H9 (cell line): ENCODE measurements around the gene MAP4K1. TPM values are rescaled to one million over a fixed set of nuclear protein-coding genes. Genes with fewer than 3 reads are reported as not detected.

Experiments used
- DNase-seq: peaks from one replicate; pipeline ENCODE4 v3.0.0-alpha.2; 2017
- H2AFZ ChIP-seq: one replicate; pipeline ENCODE4 v1.6.1; 2013; ENCODE audit warnings: mild to moderate bottlenecking, low read length, control low read depth, moderate library complexity
- H2AK5ac ChIP-seq: 2 replicates; pipeline ENCODE4 v1.6.1; 2013; ENCODE audit warnings: low read length, control low read depth, mixed read lengths; ENCODE audit not compliant: insufficient read length
- H2BK120ac ChIP-seq: one replicate; pipeline ENCODE4 v1.6.1; 2013; ENCODE audit warnings: low read depth, mild to moderate bottlenecking, low read length, control low read depth, inconsistent platforms; ENCODE audit not compliant: poor library complexity, severe bottlenecking
- H2BK12ac ChIP-seq: 2 replicates; pipeline ENCODE4 v1.6.1; 2013; ENCODE audit warnings: low read length, control low read depth, mixed read lengths, low read depth; ENCODE audit not compliant: insufficient read length
- H2BK15ac ChIP-seq: 2 replicates; pipeline ENCODE4 v1.6.1; 2013; ENCODE audit warnings: low read depth, low read length, control low read depth
- H2BK20ac ChIP-seq: one replicate; pipeline ENCODE4 v1.6.1; 2013; ENCODE audit warnings: low read depth, mild to moderate bottlenecking, low read length, control low read depth, inconsistent platforms; ENCODE audit not compliant: poor library complexity, severe bottlenecking
- H2BK5ac ChIP-seq: 2 replicates; pipeline ENCODE4 v1.6.1; 2013; ENCODE audit warnings: low read length, control low read depth, mixed read lengths; ENCODE audit not compliant: insufficient read length
- H3K14ac ChIP-seq: 2 replicates; pipeline ENCODE4 v1.6.1; 2013; ENCODE audit warnings: low read length, control low read depth; ENCODE audit not compliant: insufficient read depth
- H3K18ac ChIP-seq: 2 replicates; pipeline ENCODE4 v1.6.1; 2013; ENCODE audit warnings: low read depth, mild to moderate bottlenecking, mixed read lengths, low read length, control low read depth; ENCODE audit not compliant: insufficient read length
- H3K23ac ChIP-seq: 2 replicates; pipeline ENCODE4 v1.6.1; 2013; ENCODE audit warnings: low read length, control low read depth, mixed read lengths, low read depth; ENCODE audit not compliant: insufficient read length
- H3K23me2 ChIP-seq: 2 replicates; pipeline ENCODE4 v1.6.1; 2013; ENCODE audit warnings: low read depth, mild to moderate bottlenecking, mixed read lengths, low read length, control low read depth; ENCODE audit not compliant: insufficient read length, poor library complexity, severe bottlenecking
- H3K27ac ChIP-seq: 2 replicates; pipeline ENCODE4 v1.5.1; 2013; ENCODE audit warnings: low read length, control low read depth, mixed read lengths, low read depth; ENCODE audit not compliant: insufficient read length
- H3K27me3 ChIP-seq: 2 replicates; pipeline ENCODE4 v1.6.1; 2013; ENCODE audit warnings: low read length, control low read depth, inconsistent platforms; ENCODE audit not compliant: insufficient read depth
- H3K4ac ChIP-seq: 2 replicates; pipeline ENCODE4 v1.6.1; 2013; ENCODE audit warnings: low read depth, mild to moderate bottlenecking, control low read depth, inconsistent platforms, low read length, moderate library complexity
- H3K4me1 ChIP-seq: 2 replicates; pipeline ENCODE4 v1.6.1; 2013; ENCODE audit warnings: low read length, control low read depth, inconsistent platforms; ENCODE audit not compliant: insufficient read depth
- H3K4me2 ChIP-seq: 2 replicates; pipeline ENCODE4 v1.6.1; 2013; ENCODE audit warnings: low read length, control low read depth, mixed read lengths; ENCODE audit not compliant: insufficient read length, insufficient read depth
- H3K56ac ChIP-seq: 2 replicates; pipeline ENCODE4 v1.6.1; 2013; ENCODE audit warnings: low read depth, mild to moderate bottlenecking, mixed read lengths, low read length, control low read depth; ENCODE audit not compliant: insufficient read length
- H3K79me1 ChIP-seq: 2 replicates; pipeline ENCODE4 v1.6.1; 2013; ENCODE audit warnings: low read depth, mild to moderate bottlenecking, moderate library complexity, low read length, control low read depth, inconsistent platforms; ENCODE audit not compliant: insufficient read depth, poor library complexity, severe bottlenecking
- H3K79me2 ChIP-seq: 2 replicates; pipeline ENCODE4 v1.6.1; 2013; ENCODE audit warnings: low read length, control low read depth, inconsistent platforms; ENCODE audit not compliant: insufficient read depth
- H3K9ac ChIP-seq: 2 replicates; pipeline ENCODE4 v1.6.1; 2013; ENCODE audit warnings: low read length, control low read depth, mixed read lengths; ENCODE audit not compliant: insufficient read length; ENCODE audit errors: extremely low read depth
- H3K9me3 ChIP-seq: one replicate; pipeline ENCODE4 v1.6.1; 2013; ENCODE audit warnings: low read depth, low read length, inconsistent platforms; ENCODE audit not compliant: control insufficient read depth
- H3T11ph ChIP-seq: one replicate; pipeline ENCODE4 v1.6.1; 2013; ENCODE audit warnings: mild to moderate bottlenecking, low read length, control low read depth, inconsistent platforms
- H4K20me1 ChIP-seq: one replicate; pipeline ENCODE4 v1.6.1; 2013; ENCODE audit not compliant: control insufficient read depth, insufficient read length, insufficient read depth
- H4K5ac ChIP-seq: 2 replicates; pipeline ENCODE4 v1.6.1; 2013; ENCODE audit warnings: low read depth, mild to moderate bottlenecking, mixed read lengths, low read length, control low read depth; ENCODE audit not compliant: insufficient read length
- H4K8ac ChIP-seq: replicated peaks from 2 replicates; pipeline ENCODE4 v1.6.1; 2013; ENCODE audit warnings: low read length, control low read depth, mixed read lengths, low read depth; ENCODE audit not compliant: insufficient read length
- H4K91ac ChIP-seq: 2 replicates; pipeline ENCODE4 v1.6.1; 2013; ENCODE audit warnings: low read depth, mild to moderate bottlenecking, moderate library complexity, mixed read lengths, low read length, control low read depth; ENCODE audit not compliant: insufficient read length
- H3K27ac Mint-ChIP-seq, 3 experiments: 2 replicates in 2 of 3; 3 replicates in 1 of 3; pipeline ENCODE4 v1.8.0; 2020 to 2021; ENCODE audit warnings: mixed read lengths in 3 of 3, mild to moderate bottlenecking in 1 of 3, moderate library complexity in 1 of 3
- H3K27me3 Mint-ChIP-seq: 2 replicates; pipeline ENCODE4 v1.8.0; 2021; ENCODE audit warnings: low read depth, mild to moderate bottlenecking, moderate library complexity, mixed read lengths
- H3K36me3 Mint-ChIP-seq, 3 experiments: 2 replicates in 2 of 3; 3 replicates in 1 of 3; pipeline ENCODE4 v1.8.0; 2020 to 2021; ENCODE audit warnings: low read depth in 3 of 3, mixed read lengths in 3 of 3; ENCODE audit not compliant: insufficient read depth in 1 of 3
- H3K4me1 Mint-ChIP-seq, 2 experiments: 2 replicates each; pipeline ENCODE4 v1.8.0; 2020; ENCODE audit warnings: mixed read lengths in 2 of 2
- H3K4me3 Mint-ChIP-seq, 2 experiments: 2 replicates in 1 of 2; 3 replicates in 1 of 2; pipeline ENCODE4 v1.8.0; 2020 to 2021; ENCODE audit warnings: mild to moderate bottlenecking in 2 of 2, mixed read lengths in 2 of 2, moderate library complexity in 1 of 2
- H3K9me3 Mint-ChIP-seq, 2 experiments: 2 replicates in 1 of 2; 3 replicates in 1 of 2; pipeline ENCODE4 v1.8.0; 2020; ENCODE audit warnings: mild to moderate bottlenecking in 2 of 2, mixed read lengths in 2 of 2, moderate library complexity in 1 of 2
- WGBS: extraction: QIAGEN DNeasy Blood & Tissue Kit; methylation state at CpG from one replicate; pipeline ENCODE4 v1.1.7; 2013; ENCODE audit warnings: missing lambda C conversion rate, low lambda C conversion rate, mixed read lengths; ENCODE audit not compliant: insufficient read length; ENCODE audit errors: extremely low coverage; 5-methylcytosine and 5-hydroxymethylcytosine counted together
- total RNA-seq: library from RNA; stranded (reverse); gene quantifications from 2 replicates; pipeline ENCODE4 v1.2.1, GENCODE V29; 2021
- TF ChIP-seq, protein P1 (sequence below): fragments of 200-600 bp; sonication (generic); conservative IDR thresholded peaks from 3 replicates; pipeline ENCODE4 v1.8.0; 2021; ENCODE audit warnings: antibody characterized with exemption, mild to moderate bottlenecking

Gene MAP4K1
- total RNA-seq, 1 experiment from 2014 or later, result 31.1 TPM

DNA sequence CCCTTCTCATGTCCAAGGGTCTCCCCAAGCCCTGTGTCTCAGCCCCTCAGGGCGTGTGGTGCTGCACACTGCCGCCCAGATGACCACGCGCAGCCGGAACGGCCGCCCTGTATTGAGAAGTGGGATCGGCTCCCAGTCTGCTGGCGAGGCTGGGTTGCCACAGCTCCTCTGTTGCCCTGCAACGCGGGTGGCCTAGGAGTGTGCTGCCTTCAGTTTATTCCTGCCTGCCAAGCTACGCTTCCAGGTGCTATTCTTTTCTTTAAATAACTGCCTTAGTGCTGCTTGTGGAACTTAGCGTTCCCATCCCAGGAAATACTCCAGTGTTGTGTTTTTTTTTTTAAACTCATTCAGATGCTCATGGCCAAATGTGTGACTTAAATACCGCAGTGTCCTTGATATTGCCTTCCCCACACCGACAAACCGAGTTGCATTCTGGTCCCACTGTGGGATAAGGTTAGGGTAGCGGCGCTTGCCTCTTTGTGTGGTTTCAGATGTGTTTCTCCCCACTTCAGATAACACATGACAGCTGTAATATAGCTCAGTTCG, 46.3 kb upstream of the MAP4K1 start:
- H3K36me3 Mint-ChIP-seq, result peaks cover 12 to 17% (median 12%) of the 10 kb centered on the region in 3 experiments
- peak overlapping the region; percentile 93 for H3K27ac ChIP-seq
- no peaks in the 10 kb centered on the region for H3K27me3 ChIP-seq
- H2AK5ac ChIP-seq, result no peak overlapping the region
- no peak overlapping the region for H2BK120ac ChIP-seq
- H2BK20ac ChIP-seq, result no peak overlapping the region
- H4K91ac ChIP-seq, result peak overlapping the region; percentile 10
- no peak overlapping the region for H3T11ph ChIP-seq
- no peak overlapping the region for H3K4ac ChIP-seq
- H4K20me1 ChIP-seq, result no peaks in the 10 kb centered on the region
- H3K4me1 ChIP-seq, result peaks cover 45% of the 10 kb centered on the region
- H3K14ac ChIP-seq, result peak overlapping the region; percentile 53; the same call in 1 of the 2 replicates
- peaks cover 44% of the 10 kb centered on the region; the same call in 1 of the 2 replicates for H3K79me2 ChIP-seq
- H2BK12ac ChIP-seq, result no peak overlapping the region
- DNase-seq, result no peak
- no peak overlapping the region for H4K8ac ChIP-seq
- no peaks in the 10 kb centered on the region for H3K9me3 ChIP-seq
- H3K18ac ChIP-seq, result peak overlapping the region; percentile 0
- no peak overlapping the region for H2AFZ ChIP-seq
- no peak overlapping the region for H2BK15ac ChIP-seq
- no peak overlapping the region for H3K9ac ChIP-seq
- H4K5ac ChIP-seq, result no peak overlapping the region
- no peaks in the 10 kb centered on the region for H3K9me3 Mint-ChIP-seq
- H2BK5ac ChIP-seq, result no peak overlapping the region
- H3K4me1 Mint-ChIP-seq, result peaks cover 81 to 85% of the 10 kb centered on the region in 2 experiments
- TF ChIP-seq, protein P1, sequence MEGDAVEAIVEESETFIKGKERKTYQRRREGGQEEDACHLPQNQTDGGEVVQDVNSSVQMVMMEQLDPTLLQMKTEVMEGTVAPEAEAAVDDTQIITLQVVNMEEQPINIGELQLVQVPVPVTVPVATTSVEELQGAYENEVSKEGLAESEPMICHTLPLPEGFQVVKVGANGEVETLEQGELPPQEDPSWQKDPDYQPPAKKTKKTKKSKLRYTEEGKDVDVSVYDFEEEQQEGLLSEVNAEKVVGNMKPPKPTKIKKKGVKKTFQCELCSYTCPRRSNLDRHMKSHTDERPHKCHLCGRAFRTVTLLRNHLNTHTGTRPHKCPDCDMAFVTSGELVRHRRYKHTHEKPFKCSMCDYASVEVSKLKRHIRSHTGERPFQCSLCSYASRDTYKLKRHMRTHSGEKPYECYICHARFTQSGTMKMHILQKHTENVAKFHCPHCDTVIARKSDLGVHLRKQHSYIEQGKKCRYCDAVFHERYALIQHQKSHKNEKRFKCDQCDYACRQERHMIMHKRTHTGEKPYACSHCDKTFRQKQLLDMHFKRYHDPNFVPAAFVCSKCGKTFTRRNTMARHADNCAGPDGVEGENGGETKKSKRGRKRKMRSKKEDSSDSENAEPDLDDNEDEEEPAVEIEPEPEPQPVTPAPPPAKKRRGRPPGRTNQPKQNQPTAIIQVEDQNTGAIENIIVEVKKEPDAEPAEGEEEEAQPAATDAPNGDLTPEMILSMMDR, result no peak
- no peaks in the 10 kb centered on the region for H3K23me2 ChIP-seq
- peak overlapping the region; percentile 24 to 75 (median 38); a peak in 5 of 7 replicates for H3K27ac Mint-ChIP-seq
- H3K79me1 ChIP-seq, result no peaks in the 10 kb centered on the region
- H3K23ac ChIP-seq, result no peak overlapping the region
- no CpG with 5 or more reads among the region's 19 CpGs for WGBS
- no peak overlapping the region for H3K56ac ChIP-seq
- H3K27me3 Mint-ChIP-seq, result no peaks in the 10 kb centered on the region
- no peak overlapping the region for H3K4me2 ChIP-seq
- H3K4me3 Mint-ChIP-seq, result peak overlapping the region in 1 of 2 experiments; percentile 46; a peak in 1 of 5 replicates
